Psoas muscle (tissue), 8 donors: Measurements from ENCODE around the gene PTPRD. TPM values are rescaled to one million over a fixed set of nuclear protein-coding genes. Genes with fewer than 3 reads are reported as not detected.
A peak's percentile ranks its signal among the peaks of the same experiment; 100 is the strongest.

Experiments
- ATAC-seq, 4 donors: fragments of 200-7000 bp; cut with Tn5 transposase; one replicate each; pipeline ENCODE4 v1.9.1; 2020; ENCODE audit warnings: moderate library complexity in 3 of 4, mild to moderate bottlenecking in 2 of 4
- DNase-seq, 2 donors: peaks; one replicate each; pipeline ENCODE4 v3.0.0-alpha.2; 2020
- H3K27ac ChIP-seq: fragments of 200-600 bp; one replicate; pipeline ENCODE4 v1.8.0; 2022
- H3K27me3 ChIP-seq, 3 donors: fragments of 200-600 bp in 1 of 3; one replicate each; pipeline versions ENCODE4 v1.6.1 to v1.8.0; 2013 to 2022; ENCODE audit warnings: low read length in 2 of 3, mild to moderate bottlenecking in 2 of 3, moderate library complexity in 1 of 3; ENCODE audit not compliant: insufficient read depth in 3 of 3
- H3K36me3 ChIP-seq, 2 donors: fragments of 200-600 bp in 1 of 2; one replicate each; pipeline versions ENCODE4 v1.6.1 to v1.8.0; 2013 to 2022; ENCODE audit warnings: low read depth in 1 of 2, mild to moderate bottlenecking in 1 of 2, moderate library complexity in 1 of 2; ENCODE audit not compliant: insufficient read depth in 1 of 2
- H3K4me1 ChIP-seq: fragments of 200-600 bp; one replicate; pipeline ENCODE4 v1.8.0; 2022
- H3K4me3 ChIP-seq: fragments of 200-600 bp; one replicate; pipeline ENCODE4 v1.8.0; 2022; ENCODE audit warnings: mild to moderate bottlenecking
- H3K9me3 ChIP-seq: fragments of 200-600 bp; one replicate; pipeline ENCODE4 v1.8.0; 2022
- CTCF ChIP-seq: fragments of 200-600 bp; IDR thresholded peaks from one replicate; pipeline ENCODE4 v1.8.0; 2022; ENCODE audit warnings: antibody characterized with exemption
- WGBS, 3 donors: extraction: QIAGEN DNeasy Blood & Tissue Kit; methylation state at CpG; one replicate each; pipeline versions ENCODE4 v1.1.6 to v1.1.7; 2013; 5-methylcytosine and 5-hydroxymethylcytosine counted together
- intact Hi-C, 2 donors: fragments of 100-400 bp; cut with DNase I; formaldehyde crosslinking; loops; one replicate each; pipeline versions ENCODE4 v1.11.0 to v1.14.2; 2022
- polyA plus RNA-seq, 3 donors: library from polyadenylated mRNA; stranded (reverse); fragments of 200-250 nt; gene quantifications; one replicate each; pipeline ENCODE4 v1.2.3, GENCODE V29; 2013
- total RNA-seq, 4 donors: library from RNA; stranded (reverse); fragmentation: NEBNext Ultra II Directional in 2 of 4; extraction: Animal tissue kit (Norgen Biotek cat#: 25700) in 2 of 4; gene quantifications; one replicate each; pipeline versions ENCODE4 v1.2.1 to v1.2.4, GENCODE V29; 2021 to 2023
- donor health status: healthy with polysubstance abuse.
- donor health status: DM: no; HTN: no; CAD: no; lungs with moderate emphysema.
- donor health status: Bipolar disorder and iron deficiency.
- donor health status: healthy.
- donor health status: DM: yes; HTN: yes; CAD: no.
- donor health status: DM: no; HTN: no; CAD: no.
- donor health status: DM: no; HTN: no; CAD: no.
- donor health status: DM: yes; HTN: yes; CAD: no.

The PTPRD gene
- total and polyA plus RNA-seq, 7 donors, result 0.44 to 3.1 (median 0.91) TPM

GRCh38 chr9:8637626-8638025 is 1975.2 kb downstream of the PTPRD start:
- Histone ChIP-seq H3K9me3 (no peaks in the 10 kb centered on the region), H3K4me1 (no peaks in the 10 kb centered on the region), H3K4me3 (no peak overlapping the region), H3K27me3 (no peaks in the 10 kb centered on the region), H3K27ac (no peak overlapping the region), H3K36me3 (no peaks in the 10 kb centered on the region)
- ATAC-seq (no peak), DNase-seq (no peak)
- intact Hi-C loops, result no loop called here
- TF ChIP-seq CTCF, result no peak
- WGBS, 3 donors, result 84 to 100% (median 86%) methylated on average over 1 of the region's 1 CpG

GRCh38 chr9:8633784-8634183 is 1979.0 kb downstream of the PTPRD start:
- 57 to 65% (median 59%) methylated on average over 3 of the region's 3 CpGs for WGBS, 3 donors
- no peak for DNase-seq
- H3K27me3 ChIP-seq, result no peaks in the 10 kb centered on the region
- intact Hi-C loops, result no loop called here
- no peaks in the 10 kb centered on the region for H3K4me1 ChIP-seq
- H3K4me3 ChIP-seq, result no peak overlapping the region
- no peak for TF ChIP-seq CTCF
- no peaks in the 10 kb centered on the region for H3K9me3 ChIP-seq
- no peak for ATAC-seq
- no peak overlapping the region for H3K27ac ChIP-seq
- no peaks in the 10 kb centered on the region for H3K36me3 ChIP-seq

GRCh38 chr9:8632493-8632892 is 1980.3 kb downstream of the PTPRD start:
- intact Hi-C loops, result no loop called here
- no peaks in the 10 kb centered on the region for H3K4me1 ChIP-seq
- ATAC-seq, result no peak
- H3K27me3 ChIP-seq, result no peaks in the 10 kb centered on the region
- 47 to 63% (median 63%) methylated on average over 1 of the region's 1 CpG for WGBS, 3 donors
- no peak for TF ChIP-seq CTCF
- no peak overlapping the region for H3K27ac ChIP-seq
- no peak overlapping the region for H3K4me3 ChIP-seq
- H3K36me3 ChIP-seq, result no peaks in the 10 kb centered on the region
- no peaks in the 10 kb centered on the region for H3K9me3 ChIP-seq
- DNase-seq, result no peak

GRCh38 chr9:8628791-8629190 is 1984.0 kb downstream of the PTPRD start:
- H3K9me3 ChIP-seq, result no peaks in the 10 kb centered on the region
- H3K36me3 ChIP-seq, result no peaks in the 10 kb centered on the region
- no peak overlapping the region for H3K27ac ChIP-seq
- no peak for DNase-seq
- intact Hi-C loops, result no loop called here
- H3K4me3 ChIP-seq, result no peak overlapping the region
- H3K4me1 ChIP-seq, result no peaks in the 10 kb centered on the region
- no peaks in the 10 kb centered on the region for H3K27me3 ChIP-seq
- TF ChIP-seq CTCF, result no peak
- ATAC-seq, result peak; percentile 39 to 85 (median 74)

GRCh38 chr9:8627976-8628679 is 1984.7 kb downstream of the PTPRD start:
- no peak for TF ChIP-seq CTCF
- intact Hi-C loops, result no loop called here
- 33 to 44% (median 37%) methylated on average over 7 of the region's 7 CpGs for whole genome bisulfite sequencing, 3 donors
- Histone ChIP-seq H3K36me3 (no peaks in the 10 kb centered on the region), H3K4me3 (no peak overlapping the region), H3K27me3 (no peaks in the 10 kb centered on the region), H3K27ac (no peak overlapping the region), H3K9me3 (no peaks in the 10 kb centered on the region), H3K4me1 (no peaks in the 10 kb centered on the region)
- ATAC-seq, result peak in 3 of 4 donors; percentile 37 to 74 (median 68)
- DNase-seq, result no peak
